ENCODE data around the gene HMCN1. TPM values are rescaled to one million over a fixed set of nuclear protein-coding genes. Genes with fewer than 3 reads are reported as not detected.

The HMCN1 gene
- total RNA-seq, 2 donors from 2014 or later = 6.5 to 7.4 TPM

- Mint-ChIP-seq H3K4me1 (peaks cover 10% of the 10 kb centered on the region), H3K9me3 (no peaks in the 10 kb centered on the region), H3K4me3 (no peak overlapping the region), H3K27ac (no peak overlapping the region), H3K36me3 (ENCODE audit: low read depth) (no peaks in the 10 kb centered on the region), H3K27me3 (ENCODE audit: insufficient read depth) (no peaks in the 10 kb centered on the region)
- 100% methylated on average over 1 of the region's 2 CpGs; no CpG with 5 or more reads in 1 of the 2 experiments for WGBS, 2 experiments (ENCODE audit: insufficient coverage in 1 of 2, insufficient read length in 1 of 2)
- DNase-seq = no peak
- H3K4me1 ChIP-seq (ENCODE audit: control insufficient read depth, insufficient read depth, low read length) = no peaks in the 10 kb centered on the region
- no peaks in the 10 kb centered on the region for H3K36me3 ChIP-seq (ENCODE audit: control insufficient read depth, insufficient read depth, low read length)
- H3K4me3 ChIP-seq (ENCODE audit: low read length) = no peak overlapping the region
- H3K27me3 ChIP-seq (ENCODE audit: control insufficient read depth, insufficient read depth, low read length, poor library complexity, severe bottlenecking) = no peaks in the 10 kb centered on the region
- no peak overlapping the region for H3K27ac ChIP-seq (ENCODE audit: low read depth, low read length)
- no peaks in the 10 kb centered on the region for H3K9me3 ChIP-seq (ENCODE audit: control insufficient read depth, low read length)
- TF ChIP-seq, protein P1, sequence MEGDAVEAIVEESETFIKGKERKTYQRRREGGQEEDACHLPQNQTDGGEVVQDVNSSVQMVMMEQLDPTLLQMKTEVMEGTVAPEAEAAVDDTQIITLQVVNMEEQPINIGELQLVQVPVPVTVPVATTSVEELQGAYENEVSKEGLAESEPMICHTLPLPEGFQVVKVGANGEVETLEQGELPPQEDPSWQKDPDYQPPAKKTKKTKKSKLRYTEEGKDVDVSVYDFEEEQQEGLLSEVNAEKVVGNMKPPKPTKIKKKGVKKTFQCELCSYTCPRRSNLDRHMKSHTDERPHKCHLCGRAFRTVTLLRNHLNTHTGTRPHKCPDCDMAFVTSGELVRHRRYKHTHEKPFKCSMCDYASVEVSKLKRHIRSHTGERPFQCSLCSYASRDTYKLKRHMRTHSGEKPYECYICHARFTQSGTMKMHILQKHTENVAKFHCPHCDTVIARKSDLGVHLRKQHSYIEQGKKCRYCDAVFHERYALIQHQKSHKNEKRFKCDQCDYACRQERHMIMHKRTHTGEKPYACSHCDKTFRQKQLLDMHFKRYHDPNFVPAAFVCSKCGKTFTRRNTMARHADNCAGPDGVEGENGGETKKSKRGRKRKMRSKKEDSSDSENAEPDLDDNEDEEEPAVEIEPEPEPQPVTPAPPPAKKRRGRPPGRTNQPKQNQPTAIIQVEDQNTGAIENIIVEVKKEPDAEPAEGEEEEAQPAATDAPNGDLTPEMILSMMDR (conservative IDR thresholded peaks at IDR 0.05) = peak; percentile 84
- H3K9ac ChIP-seq (ENCODE audit: extremely low read depth, low read length, poor library complexity, severe bottlenecking) = no peak overlapping the region
Measured at GRCh38 chr1:185813401-185813979, 79.3 kb downstream of the HMCN1 start.

- no peaks in the 10 kb centered on the region for H3K27me3 ChIP-seq (ENCODE audit: control insufficient read depth, insufficient read depth, low read length, poor library complexity, severe bottlenecking)
- no peak overlapping the region for H3K27ac Mint-ChIP-seq
- TF ChIP-seq, protein P1 (conservative IDR thresholded peaks at IDR 0.05) = no peak
- H3K27me3 Mint-ChIP-seq (ENCODE audit: insufficient read depth) = no peaks in the 10 kb centered on the region
- H3K36me3 Mint-ChIP-seq (ENCODE audit: low read depth) = no peaks in the 10 kb centered on the region
- no peaks in the 10 kb centered on the region for H3K4me1 ChIP-seq (ENCODE audit: control insufficient read depth, insufficient read depth, low read length)
- no peak overlapping the region for H3K9ac ChIP-seq (ENCODE audit: extremely low read depth, low read length, poor library complexity, severe bottlenecking)
- H3K4me3 Mint-ChIP-seq = no peak overlapping the region
- no peaks in the 10 kb centered on the region for H3K36me3 ChIP-seq (ENCODE audit: control insufficient read depth, insufficient read depth, low read length)
- DNase-seq = no peak
- no peaks in the 10 kb centered on the region for H3K9me3 ChIP-seq (ENCODE audit: control insufficient read depth, low read length)
- H3K9me3 Mint-ChIP-seq = no peaks in the 10 kb centered on the region
- H3K4me1 Mint-ChIP-seq = peaks cover 4% of the 10 kb centered on the region
- no peak overlapping the region for H3K27ac ChIP-seq (ENCODE audit: low read depth, low read length)
- no peak overlapping the region for H3K4me3 ChIP-seq (ENCODE audit: low read length)
- 89% methylated on average over 1 of the region's 1 CpG; no CpG with 5 or more reads in 1 of the 2 experiments for WGBS, 2 experiments (ENCODE audit: insufficient coverage in 1 of 2, insufficient read length in 1 of 2)
Measured at GRCh38 chr1:185816460-185816859, 82.3 kb downstream of the HMCN1 start.

- peaks cover 6% of the 10 kb centered on the region for H3K4me1 Mint-ChIP-seq
- H3K4me1 ChIP-seq (ENCODE audit: control insufficient read depth, insufficient read depth, low read length) = no peaks in the 10 kb centered on the region
- no peaks in the 10 kb centered on the region for H3K9me3 Mint-ChIP-seq
- no peak overlapping the region for H3K27ac Mint-ChIP-seq
- H3K36me3 Mint-ChIP-seq (ENCODE audit: low read depth) = no peaks in the 10 kb centered on the region
- H3K9me3 ChIP-seq (ENCODE audit: control insufficient read depth, low read length) = no peaks in the 10 kb centered on the region
- H3K4me3 Mint-ChIP-seq = no peak overlapping the region
- H3K36me3 ChIP-seq (ENCODE audit: control insufficient read depth, insufficient read depth, low read length) = no peaks in the 10 kb centered on the region
- H3K27me3 ChIP-seq (ENCODE audit: control insufficient read depth, insufficient read depth, low read length, poor library complexity, severe bottlenecking) = no peaks in the 10 kb centered on the region
- no peak overlapping the region for H3K9ac ChIP-seq (ENCODE audit: extremely low read depth, low read length, poor library complexity, severe bottlenecking)
- H3K27ac ChIP-seq (ENCODE audit: low read depth, low read length) = no peak overlapping the region
- H3K27me3 Mint-ChIP-seq (ENCODE audit: insufficient read depth) = no peaks in the 10 kb centered on the region
- TF ChIP-seq, protein P1 (conservative IDR thresholded peaks at IDR 0.05) = no peak
- DNase-seq = no peak
- no peak overlapping the region for H3K4me3 ChIP-seq (ENCODE audit: low read length)
Measured at GRCh38 chr1:185819798-185820197, 85.6 kb downstream of the HMCN1 start.

Measured in endodermal cell (in vitro differentiated cells).